GM23248 (cell line): Measurements from ENCODE around the gene APBA2. TPM values are rescaled to one million over a fixed set of nuclear protein-coding genes. Genes with fewer than 3 reads are reported as not detected.

Source experiments
- DNase-seq: peaks from one replicate; pipeline ENCODE4 v3.0.0-alpha.2; 2015
- H2AFZ ChIP-seq: fragments of 200-600 bp; sonication (generic); 2 replicates; pipeline ENCODE4 v1.6.1; 2016; ENCODE audit warnings: antibody characterized with exemption
- H3F3A ChIP-seq: fragments of 200-600 bp; sonication (generic); 2 replicates; pipeline ENCODE4 v1.6.1; 2016; ENCODE audit warnings: mild to moderate bottlenecking, antibody characterized with exemption, mixed run types; ENCODE audit not compliant: insufficient read depth
- H3K27ac ChIP-seq: fragments of 200-600 bp; sonication (generic); 2 replicates; pipeline ENCODE4 v1.5.1; 2016; ENCODE audit warnings: mild to moderate bottlenecking
- H3K27me3 ChIP-seq: fragments of 200-600 bp; sonication (generic); replicated peaks from 2 replicates; pipeline ENCODE4 v1.6.1; 2016; ENCODE audit warnings: mild to moderate bottlenecking; ENCODE audit not compliant: insufficient read depth
- H3K36me3 ChIP-seq: fragments of 200-600 bp; sonication (generic); 2 replicates; pipeline ENCODE4 v1.6.1; 2016; ENCODE audit warnings: low read depth, mild to moderate bottlenecking
- H3K4me1 ChIP-seq: fragments of 200-600 bp; sonication (generic); 2 replicates; pipeline ENCODE4 v1.6.1; 2016; ENCODE audit warnings: mild to moderate bottlenecking; ENCODE audit not compliant: insufficient read depth
- H3K4me2 ChIP-seq: fragments of 200-600 bp; sonication (generic); one replicate; pipeline ENCODE4 v1.6.1; 2016; ENCODE audit warnings: mild to moderate bottlenecking; ENCODE audit not compliant: unreplicated experiment
- H3K4me3 ChIP-seq: fragments of 200-600 bp; sonication (generic); 2 replicates; pipeline ENCODE4 v1.5.1; 2016; ENCODE audit warnings: mild to moderate bottlenecking
- H3K79me2 ChIP-seq: fragments of 200-600 bp; sonication (generic); 2 replicates; pipeline ENCODE4 v1.6.1; 2016; ENCODE audit warnings: mild to moderate bottlenecking; ENCODE audit not compliant: insufficient read depth
- H3K9ac ChIP-seq: fragments of 200-600 bp; sonication (generic); 2 replicates; pipeline ENCODE4 v1.6.1; 2016; ENCODE audit warnings: mild to moderate bottlenecking
- H3K9me2 ChIP-seq: fragments of 200-600 bp; sonication (generic); 2 replicates; pipeline ENCODE4 v1.6.1; 2016; ENCODE audit warnings: mixed run types, mild to moderate bottlenecking, moderate library complexity; ENCODE audit not compliant: insufficient read depth
- H3K9me3 ChIP-seq: fragments of 200-600 bp; sonication (generic); one replicate; pipeline ENCODE4 v1.6.1; 2017; ENCODE audit warnings: low read depth
- H4K20me1 ChIP-seq: fragments of 200-600 bp; sonication (generic); 2 replicates; pipeline ENCODE4 v1.6.0; 2016; ENCODE audit not compliant: insufficient read depth
- EZH2 ChIP-seq: fragments of 200-600 bp; sonication (generic); IDR thresholded peaks from 2 replicates; pipeline ENCODE4 v1.6.1; 2018; ENCODE audit warnings: antibody characterized with exemption, mild to moderate bottlenecking; ENCODE audit not compliant: insufficient read depth, poor library complexity, severe bottlenecking
- EZH2phosphoT487 ChIP-seq: fragments of 200-600 bp; sonication (generic); IDR thresholded peaks from 2 replicates; pipeline ENCODE4 v1.6.1; 2018; ENCODE audit warnings: antibody characterized with exemption, moderate library complexity, mild to moderate bottlenecking, low read depth; ENCODE audit not compliant: insufficient read depth
- WGBS, 2 experiments: methylation state at CpG; one replicate each; pipeline ENCODE4 v1.1.6; 2015 to 2017; ENCODE audit warnings: low lambda C conversion rate in 2 of 2, low coverage in 1 of 2; ENCODE audit errors: missing lambda C conversion rate in 2 of 2; 5-methylcytosine and 5-hydroxymethylcytosine counted together
- in situ Hi-C: fragments of 300-500 bp; cut with MboI; formaldehyde crosslinking; loops from 2 replicates; pipeline ENCODE4 v1.15.0; 2020
- polyA plus RNA-seq: library from polyadenylated mRNA; unstranded; fragments of >200 nt; fragmentation: Nextera tagmentation; extraction: Ambion mirVana; gene quantifications from 2 replicates; pipeline ENCODE4 v1.2.1, GENCODE V29; 2016
- total RNA-seq: library from RNA; depleted of rRNA; stranded (reverse); fragments of >200 nt; shearing (Covaris generic); gene quantifications from 2 replicates; pipeline ENCODE4 v1.2.3, GENCODE V29; 2014

The APBA2 gene
- total and polyA plus RNA-seq, 2 experiments from 2014 or later: 0.23 to 0.65 TPM

DNA sequence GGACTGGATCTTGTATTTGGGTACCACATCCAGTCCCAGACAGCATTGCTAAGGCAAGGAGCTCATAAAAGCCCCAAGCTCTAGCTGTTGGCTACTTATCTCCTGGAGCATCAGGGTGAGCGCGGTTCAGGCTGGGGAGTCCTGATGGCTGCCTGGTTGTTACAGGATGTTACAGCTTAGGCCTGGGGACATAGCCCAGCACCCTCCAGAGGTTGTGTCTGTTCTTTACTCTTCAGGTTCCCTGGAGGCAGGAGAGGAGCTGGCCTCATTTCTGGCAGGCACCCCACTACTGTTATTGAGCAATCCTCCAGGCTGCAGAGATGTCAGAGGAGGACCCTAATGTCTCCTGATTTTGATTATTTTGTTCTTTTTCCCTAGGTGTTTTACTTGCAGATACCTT, 26.6 kb downstream of the APBA2 start:
- Histone ChIP-seq H3K9me2 (no peaks in the 10 kb centered on the region), H3F3A (no peaks in the 10 kb centered on the region), H3K36me3 (no peaks in the 10 kb centered on the region), H2AFZ (no peak overlapping the region), H3K79me2 (no peaks in the 10 kb centered on the region), H3K27me3 (peaks cover 10% of the 10 kb centered on the region), H3K4me1 (no peaks in the 10 kb centered on the region), H4K20me1 (no peaks in the 10 kb centered on the region), H3K4me3 (no peak overlapping the region), H3K4me2 (no peak overlapping the region), H3K27ac (no peak overlapping the region), H3K9me3 (no peaks in the 10 kb centered on the region), H3K9ac (no peak overlapping the region)
- no peak for DNase-seq
- 85 to 100% methylated on average over 2 of the region's 2 CpGs for WGBS, 2 experiments
- TF ChIP-seq EZH2phosphoT487 (no peak), EZH2 (no peak)
- in situ Hi-C loops: no loop called here

- in situ Hi-C loops: no loop called here
- DNase-seq: no peak
Measured at GRCh38 chr15:28913171-28913765, 27.5 kb downstream of the APBA2 start.

GRCh38 chr15:28914046-28914445, 28.3 kb downstream of the APBA2 start:
- Histone ChIP-seq H3F3A (no peaks in the 10 kb centered on the region), H2AFZ (no peak overlapping the region), H3K36me3 (no peaks in the 10 kb centered on the region), H3K4me2 (no peak overlapping the region), H4K20me1 (no peaks in the 10 kb centered on the region), H3K9me2 (no peaks in the 10 kb centered on the region), H3K27ac (no peak overlapping the region), H3K9me3 (no peaks in the 10 kb centered on the region), H3K27me3 (peaks cover 8% of the 10 kb centered on the region; the same call in 1 of the 2 replicates), H3K9ac (no peak overlapping the region), H3K4me1 (no peaks in the 10 kb centered on the region), H3K4me3 (no peak overlapping the region), H3K79me2 (no peaks in the 10 kb centered on the region)
- 44 to 46% methylated on average over 3 of the region's 3 CpGs for WGBS, 2 experiments
- TF ChIP-seq EZH2phosphoT487 (no peak), EZH2 (no peak)
- in situ Hi-C loops: no loop called here
- no peak for DNase-seq

More at GRCh38 chr15:28913171-28913765, 27.5 kb downstream of the APBA2 start:
- Histone ChIP-seq H3K79me2 (no peaks in the 10 kb centered on the region), H3K4me3 (no peak overlapping the region), H3K27ac (no peak overlapping the region), H3K4me2 (no peak overlapping the region), H3K36me3 (no peaks in the 10 kb centered on the region), H3K9ac (no peak overlapping the region), H3K9me2 (no peaks in the 10 kb centered on the region), H3K9me3 (no peaks in the 10 kb centered on the region), H3F3A (no peaks in the 10 kb centered on the region), H3K4me1 (no peaks in the 10 kb centered on the region), H3K27me3 (peaks cover 8% of the 10 kb centered on the region; the same call in 1 of the 2 replicates), H4K20me1 (no peaks in the 10 kb centered on the region), H2AFZ (no peak overlapping the region)
- 48 to 55% methylated on average over 9 of the region's 9 CpGs for WGBS, 2 experiments
- no peak for TF ChIP-seq EZH2
- no peak for TF ChIP-seq EZH2phosphoT487

GRCh38 chr15:28914483-28915023, 28.8 kb downstream of the APBA2 start:
- no peaks in the 10 kb centered on the region for H3K4me1 ChIP-seq
- 57 to 65% methylated on average over 17 to 18 of the region's 18 CpGs for WGBS, 2 experiments
- no peaks in the 10 kb centered on the region for H3K36me3 ChIP-seq
- DNase-seq: no peak
- in situ Hi-C loops: no loop called here
- no peak for TF ChIP-seq EZH2
- no peak for TF ChIP-seq EZH2phosphoT487
- H3K4me2 ChIP-seq: no peak overlapping the region
- H3K27me3 ChIP-seq: peaks cover 8% of the 10 kb centered on the region; the same call in 1 of the 2 replicates
- no peaks in the 10 kb centered on the region for H3K9me2 ChIP-seq
- H3K79me2 ChIP-seq: no peaks in the 10 kb centered on the region
- H3K9ac ChIP-seq: no peak overlapping the region
- no peaks in the 10 kb centered on the region for H4K20me1 ChIP-seq
- H2AFZ ChIP-seq: no peak overlapping the region
- no peak overlapping the region for H3K4me3 ChIP-seq
- H3K9me3 ChIP-seq: no peaks in the 10 kb centered on the region
- H3K27ac ChIP-seq: no peak overlapping the region
- H3F3A ChIP-seq: no peaks in the 10 kb centered on the region
